ENCODE data around the gene LINC01488. TPM values are rescaled to one million over a fixed set of nuclear protein-coding genes. Genes with fewer than 3 reads are reported as not detected.

The LINC01488 gene
- total RNA-seq, 2 experiments from 2014 or later: not detected

DNA sequence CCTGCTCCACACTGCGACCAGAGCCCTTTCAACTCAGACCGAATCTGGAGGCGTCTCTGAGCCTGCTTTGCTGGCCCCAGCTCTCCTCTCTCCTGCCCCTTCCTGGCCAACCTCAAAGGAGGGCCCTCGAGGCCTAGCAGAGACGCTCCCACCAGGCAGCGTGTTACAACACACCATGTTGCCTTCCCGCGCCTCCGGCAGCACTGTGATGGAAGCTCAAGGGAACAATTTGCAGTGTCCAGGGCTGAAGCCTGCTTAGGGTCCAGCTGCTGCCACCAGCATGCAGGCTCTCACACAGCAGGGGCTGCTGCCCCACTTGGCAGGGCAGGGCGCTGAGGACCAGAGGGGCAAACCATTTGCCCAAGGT lies 18.4 kb downstream of the LINC01488 start:
- H3K4me3 Mint-ChIP-seq: no peak overlapping the region
- DNase-seq: no peak
- H3K4me1 Mint-ChIP-seq: peaks cover 5% of the 10 kb centered on the region
- ChIA-PET CTCF (interaction anchor here (1.0 kb wide), 1 partner anchor 104 kb away, joined by 3 read pairs; no protein-coding TSS in a partner anchor), POLR2A (no interaction called here)
- H3K9me3 Mint-ChIP-seq: no peaks in the 10 kb centered on the region
- no peaks in the 10 kb centered on the region for H3K27me3 Mint-ChIP-seq
- no peak overlapping the region for H3K27ac Mint-ChIP-seq
- H3K36me3 Mint-ChIP-seq (ENCODE audit: low read depth): no peaks in the 10 kb centered on the region

DNA sequence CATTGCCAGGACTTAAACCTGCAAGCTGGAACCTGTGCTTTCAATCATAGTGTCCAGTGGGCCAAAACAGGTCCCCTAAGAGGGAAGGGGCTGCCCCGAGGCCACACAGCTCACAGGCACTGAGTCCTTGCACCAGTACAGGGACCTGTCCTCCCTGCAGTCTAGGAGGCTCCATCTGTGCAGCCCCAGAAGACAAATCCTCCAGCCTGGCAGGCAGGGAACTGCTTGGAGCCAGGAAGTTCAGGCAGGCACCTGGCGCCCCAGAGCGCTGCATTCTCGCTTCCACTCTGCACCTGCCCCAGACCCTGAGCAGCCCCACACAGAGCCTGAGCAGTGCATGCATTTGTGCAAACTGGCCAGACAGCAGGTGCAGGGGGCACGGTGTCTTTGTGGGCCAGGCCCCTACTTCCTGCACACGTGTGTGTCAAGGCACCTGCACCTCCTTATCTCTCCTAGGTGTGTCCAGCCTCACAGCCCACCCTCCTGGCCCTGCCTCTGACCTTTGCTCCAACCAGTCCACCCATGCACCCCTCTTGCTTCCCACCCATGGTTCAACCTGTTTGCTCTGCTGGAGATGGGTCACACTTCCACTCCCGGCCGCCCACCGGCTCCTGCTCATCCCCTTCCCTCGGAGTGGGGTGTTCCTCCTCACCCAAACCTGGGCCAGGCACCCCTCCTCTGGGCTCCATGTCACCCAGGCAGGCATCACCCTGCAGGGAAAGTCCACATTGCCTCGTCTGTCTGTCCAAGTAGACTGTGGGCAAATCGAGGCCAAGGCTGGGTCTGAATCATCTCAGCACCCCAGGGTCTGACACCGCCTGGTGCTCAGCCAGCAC lies 19.0 kb downstream of the LINC01488 start:
- ChIA-PET CTCF (interaction anchor here (1.0 kb wide), 1 partner anchor 103 kb away, joined by 3 read pairs; no protein-coding TSS in a partner anchor), POLR2A (no interaction called here)
- H3K27ac Mint-ChIP-seq: no peak overlapping the region
- DNase-seq: no peak
- no peaks in the 10 kb centered on the region for H3K27me3 Mint-ChIP-seq
- H3K4me3 Mint-ChIP-seq: no peak overlapping the region
- H3K36me3 Mint-ChIP-seq (ENCODE audit: low read depth): no peaks in the 10 kb centered on the region
- peaks cover 5% of the 10 kb centered on the region for H3K4me1 Mint-ChIP-seq
- no peaks in the 10 kb centered on the region for H3K9me3 Mint-ChIP-seq

DNA sequence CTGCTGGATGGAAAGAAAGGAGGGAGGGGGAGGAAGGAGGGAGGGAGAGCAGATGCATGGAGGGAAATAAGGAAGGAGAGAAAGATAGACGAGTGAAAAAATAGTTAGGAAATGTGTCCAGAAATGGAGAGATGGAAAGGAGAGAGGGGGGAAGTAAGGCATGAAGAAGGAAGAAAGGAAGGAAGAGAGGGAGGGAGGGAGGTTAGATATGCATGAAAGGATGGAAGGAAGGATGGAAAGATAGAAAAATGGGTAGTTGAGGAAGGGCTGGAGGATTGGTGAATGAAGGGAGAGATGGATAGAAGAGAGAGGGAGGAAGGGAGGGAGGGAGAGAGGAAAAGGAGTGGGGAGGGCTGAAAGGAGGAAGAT lies 19.6 kb downstream of the LINC01488 start:
- ChIA-PET POLR2A (no interaction called here), CTCF (no interaction called here)
- Mint-ChIP-seq H3K4me1 (peaks cover 5% of the 10 kb centered on the region), H3K4me3 (no peak overlapping the region), H3K36me3 (ENCODE audit: low read depth) (no peaks in the 10 kb centered on the region), H3K9me3 (no peaks in the 10 kb centered on the region), H3K27ac (no peak overlapping the region), H3K27me3 (peaks cover 2% of the 10 kb centered on the region)
- DNase-seq: no peak

DNA sequence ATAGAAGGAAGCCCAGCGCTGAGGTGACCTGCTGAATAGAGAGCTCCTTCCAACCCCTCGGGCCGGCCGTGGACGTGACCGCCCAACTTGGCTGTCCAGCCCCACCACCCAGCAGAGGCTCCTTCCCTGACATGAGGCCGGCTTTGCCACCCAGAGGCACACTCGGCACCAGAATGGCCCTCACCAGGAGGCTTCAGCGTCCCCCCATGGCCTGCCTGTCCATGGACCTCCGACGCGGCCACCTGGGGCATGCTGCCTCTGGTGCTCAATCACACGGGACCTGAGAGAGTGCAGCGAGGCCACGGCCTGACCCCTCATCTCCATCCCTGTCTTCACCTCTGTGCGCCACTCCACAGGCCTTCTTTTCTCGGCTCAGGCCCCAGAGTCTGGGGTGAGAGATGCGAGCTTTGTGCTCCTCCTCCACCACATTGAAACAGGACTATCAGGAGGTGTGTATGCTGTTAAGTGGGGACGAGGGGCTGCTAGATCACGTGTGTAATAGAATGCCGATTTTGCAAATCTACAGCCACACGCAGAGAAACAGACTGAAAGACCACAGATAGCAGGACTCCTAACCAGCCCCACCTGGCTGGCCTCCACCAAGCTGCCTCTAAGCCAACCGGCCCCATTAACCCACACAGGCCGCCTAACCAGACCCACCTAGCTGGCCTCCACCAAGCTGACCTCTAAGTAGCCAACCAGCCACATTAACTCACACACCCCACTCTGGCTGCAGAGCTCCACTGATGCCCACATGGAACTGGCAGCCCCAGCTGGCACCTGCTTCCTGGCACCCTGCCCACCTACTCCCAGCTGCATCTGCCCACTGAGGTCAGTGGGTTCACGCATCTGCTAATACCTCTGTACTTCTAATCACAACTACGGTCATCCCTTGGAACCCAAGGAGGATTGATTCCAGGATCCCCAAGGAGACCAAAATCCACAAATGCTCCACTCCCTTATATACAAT lies 20.7 kb downstream of the LINC01488 start:
- H3K27me3 Mint-ChIP-seq: peaks cover 3% of the 10 kb centered on the region
- no peaks in the 10 kb centered on the region for H3K36me3 Mint-ChIP-seq (ENCODE audit: low read depth)
- no peak overlapping the region for H3K27ac Mint-ChIP-seq
- no peaks in the 10 kb centered on the region for H3K9me3 Mint-ChIP-seq
- H3K4me1 Mint-ChIP-seq: peaks cover 5% of the 10 kb centered on the region
- H3K4me3 Mint-ChIP-seq: no peak overlapping the region
- no peak for DNase-seq
- ChIA-PET CTCF (no interaction called here), POLR2A (no interaction called here)

DNA sequence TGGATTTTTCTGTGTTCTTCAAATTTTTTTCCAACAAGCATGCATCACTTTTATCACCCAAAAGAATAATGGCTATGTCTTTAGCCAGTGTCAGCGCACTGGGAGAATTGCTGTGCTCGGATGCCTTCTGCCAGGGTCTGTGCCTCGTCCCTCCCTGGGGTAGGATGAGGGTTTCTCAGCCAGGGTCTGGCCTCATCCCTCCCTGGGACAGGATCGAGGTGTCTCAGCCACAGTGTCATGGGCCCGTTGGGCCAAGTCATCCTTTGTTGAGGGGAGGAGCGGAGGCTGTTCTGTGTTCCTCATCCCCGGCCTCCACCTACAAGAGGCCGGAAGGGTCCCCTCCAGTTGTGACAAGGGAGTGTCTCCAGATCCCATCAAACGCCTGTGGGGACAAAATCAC lies 22.7 kb downstream of the LINC01488 start:
- Mint-ChIP-seq H3K9me3 (no peaks in the 10 kb centered on the region), H3K27me3 (peaks cover 11% of the 10 kb centered on the region), H3K4me1 (peaks cover 9% of the 10 kb centered on the region), H3K27ac (no peak overlapping the region), H3K4me3 (no peak overlapping the region), H3K36me3 (ENCODE audit: low read depth) (no peaks in the 10 kb centered on the region)
- DNase-seq: no peak
- CTCF ChIA-PET: no interaction called here
- POLR2A ChIA-PET: no interaction called here

DNA sequence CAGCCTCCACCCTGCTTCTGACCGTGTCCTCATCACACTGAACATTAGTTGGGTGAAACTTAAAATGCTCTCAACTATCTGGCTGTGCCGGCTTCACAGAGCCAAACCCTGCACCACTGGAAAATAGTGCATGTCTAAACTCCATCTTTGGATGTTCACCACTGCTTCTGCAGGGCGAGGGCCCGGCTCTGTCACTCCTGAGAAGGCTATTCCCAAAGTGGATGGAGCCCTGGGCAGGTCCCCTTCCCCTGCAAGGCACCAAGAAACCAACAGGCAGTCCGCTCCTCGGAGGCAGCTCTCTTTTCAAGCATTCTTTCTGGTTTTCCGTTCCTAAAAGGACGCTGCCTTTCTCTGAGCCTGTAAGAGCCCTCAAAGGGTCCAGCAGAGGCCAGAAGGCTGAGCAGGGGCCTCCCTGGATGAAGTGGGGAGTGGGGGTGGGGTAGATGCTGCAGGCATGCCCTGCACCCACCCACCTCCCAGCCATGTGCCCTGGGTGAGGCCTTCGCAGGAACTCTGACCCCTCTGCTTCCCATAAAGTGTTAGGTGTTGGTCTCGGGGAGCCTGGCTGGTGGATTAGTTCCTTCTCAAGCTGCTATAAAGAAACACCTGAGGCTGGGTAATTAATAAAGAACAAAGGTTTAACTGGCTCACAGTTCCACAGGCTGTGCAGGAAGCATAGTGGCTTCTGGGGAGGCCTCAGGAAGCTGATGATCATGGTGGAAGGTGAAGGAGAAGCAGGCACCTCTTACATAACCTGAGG lies 23.3 kb downstream of the LINC01488 start:
- Mint-ChIP-seq H3K36me3 (ENCODE audit: low read depth) (no peaks in the 10 kb centered on the region), H3K4me1 (peaks cover 11% of the 10 kb centered on the region), H3K4me3 (no peak overlapping the region), H3K27ac (no peak overlapping the region), H3K9me3 (no peaks in the 10 kb centered on the region), H3K27me3 (peaks cover 11% of the 10 kb centered on the region)
- ChIA-PET POLR2A (no interaction called here), CTCF (no interaction called here)
- no peak for DNase-seq

DNA sequence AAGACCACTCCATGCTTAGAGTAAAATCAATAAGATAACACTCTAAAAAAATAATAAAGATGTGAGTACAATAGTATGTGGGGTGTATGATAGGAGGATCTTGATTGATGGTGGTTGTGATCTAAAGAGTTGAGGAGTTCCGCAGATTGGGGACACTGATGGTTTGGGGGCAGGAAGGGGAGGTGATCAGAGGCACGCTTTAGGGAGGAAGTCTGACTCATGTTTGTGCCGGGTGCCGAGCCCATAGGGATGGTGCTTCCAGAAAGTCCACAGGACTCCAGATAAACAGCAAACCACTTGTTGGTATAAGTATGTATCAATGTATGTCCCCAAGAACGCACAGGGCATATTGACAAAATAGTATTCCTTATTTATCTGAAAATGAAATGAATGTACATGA lies 27.5 kb downstream of the LINC01488 start:
- H3K27ac Mint-ChIP-seq: no peak overlapping the region
- DNase-seq: no peak
- ChIA-PET POLR2A (no interaction called here), CTCF (no interaction called here)
- H3K27me3 Mint-ChIP-seq: peaks cover 11% of the 10 kb centered on the region
- H3K9me3 Mint-ChIP-seq: no peaks in the 10 kb centered on the region
- H3K4me1 Mint-ChIP-seq: peaks cover 6% of the 10 kb centered on the region
- H3K36me3 Mint-ChIP-seq (ENCODE audit: low read depth): no peaks in the 10 kb centered on the region
- H3K4me3 Mint-ChIP-seq: no peak overlapping the region

DNA sequence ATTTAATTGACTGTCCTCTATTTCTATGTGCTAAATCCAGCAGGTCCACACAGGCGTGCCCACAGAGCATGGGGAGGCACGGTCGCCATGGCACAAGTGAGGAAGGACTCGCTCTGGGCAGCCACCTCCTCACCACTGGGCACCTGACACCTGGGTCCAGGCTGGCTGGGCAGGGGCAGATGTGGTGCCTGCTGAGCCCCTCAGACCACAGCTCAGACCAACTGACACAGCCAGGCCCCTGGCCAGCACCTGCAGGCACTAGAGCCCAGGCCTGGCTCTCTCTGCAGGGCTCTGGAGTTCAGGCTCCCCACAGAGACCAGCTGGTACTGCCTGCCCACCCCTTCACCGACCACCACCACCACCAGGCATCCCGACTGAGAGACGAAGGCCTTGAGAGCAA lies 27.9 kb downstream of the LINC01488 start:
- ChIA-PET POLR2A (no interaction called here), CTCF (no interaction called here)
- H3K4me3 Mint-ChIP-seq: no peak overlapping the region
- peaks cover 11% of the 10 kb centered on the region for H3K27me3 Mint-ChIP-seq
- H3K9me3 Mint-ChIP-seq: no peaks in the 10 kb centered on the region
- no peak for DNase-seq
- no peak overlapping the region for H3K27ac Mint-ChIP-seq
- H3K36me3 Mint-ChIP-seq (ENCODE audit: low read depth): no peaks in the 10 kb centered on the region
- H3K4me1 Mint-ChIP-seq: peaks cover 6% of the 10 kb centered on the region

DNA sequence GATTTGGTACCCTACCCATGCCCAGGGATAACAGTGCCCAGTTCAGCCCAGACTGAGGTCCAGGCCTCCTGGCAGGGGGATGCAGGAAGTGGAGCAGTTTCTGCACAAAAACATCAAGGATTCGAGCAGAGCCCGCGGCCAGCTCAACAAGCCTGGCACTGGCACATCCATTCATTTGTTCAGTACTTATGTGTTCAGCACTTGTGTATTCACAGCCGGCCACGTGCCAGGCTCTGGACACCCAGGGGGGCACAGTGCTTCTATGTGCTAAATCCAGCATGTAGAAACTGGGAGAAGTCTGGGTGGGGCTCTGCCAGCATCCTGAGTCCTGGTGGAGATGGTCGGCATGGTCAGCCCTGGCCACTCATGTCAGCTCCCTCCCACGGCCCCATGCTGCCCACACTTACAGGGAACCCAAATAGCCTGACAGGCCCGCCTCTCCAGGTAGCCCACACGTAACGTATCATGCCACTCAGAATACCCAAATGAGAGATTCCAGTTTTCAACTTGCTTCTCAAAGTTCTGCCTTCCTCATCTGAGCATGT lies 28.5 kb downstream of the LINC01488 start:
- Mint-ChIP-seq H3K27ac (no peak overlapping the region), H3K9me3 (no peaks in the 10 kb centered on the region), H3K4me3 (no peak overlapping the region), H3K27me3 (peaks cover 11% of the 10 kb centered on the region), H3K4me1 (peaks cover 6% of the 10 kb centered on the region), H3K36me3 (ENCODE audit: low read depth) (no peaks in the 10 kb centered on the region)
- CTCF ChIA-PET: no interaction called here
- DNase-seq: no peak
- POLR2A ChIA-PET: no interaction called here

DNA sequence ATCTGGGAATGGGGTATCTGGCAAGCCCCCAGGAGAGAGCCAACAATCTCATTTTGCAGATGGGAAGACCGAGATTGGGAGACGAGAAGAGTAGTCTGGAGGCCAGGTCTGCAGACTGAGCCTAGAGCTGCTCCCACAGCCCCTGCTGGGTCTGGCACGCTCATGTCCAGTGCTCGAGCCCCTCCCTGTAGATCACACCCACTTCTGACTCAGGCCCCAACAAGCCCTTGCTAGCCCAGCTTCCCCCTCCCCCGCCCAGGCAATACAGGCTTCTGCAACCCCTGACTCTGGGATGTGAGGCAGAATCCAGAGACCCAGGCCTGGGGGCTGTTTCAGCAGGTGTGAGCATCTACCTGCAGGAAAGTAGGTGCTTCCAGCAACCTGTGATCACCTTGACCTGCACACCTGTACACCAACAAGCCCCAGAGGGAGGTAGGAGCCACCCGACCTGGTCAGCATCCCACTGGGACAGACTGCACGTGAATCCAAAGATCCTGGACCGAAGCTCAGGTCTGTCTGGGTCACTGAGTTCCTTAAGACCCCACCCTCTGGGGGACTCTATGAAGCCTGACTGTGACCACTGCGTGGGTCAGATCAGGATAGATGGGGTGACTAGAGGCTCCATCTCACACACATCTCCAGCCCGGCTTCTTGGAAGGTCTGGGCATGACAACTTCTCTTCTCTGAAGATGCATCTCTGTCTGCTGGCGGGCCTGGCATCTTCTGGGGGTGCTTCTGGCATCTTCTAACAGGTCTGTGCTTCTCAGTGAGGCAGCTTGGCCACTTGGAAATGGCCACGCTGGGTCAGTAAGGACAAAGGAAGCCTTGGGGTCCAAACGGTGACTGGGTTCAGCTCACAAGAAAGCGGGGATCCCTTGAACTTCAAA lies 29.3 kb downstream of the LINC01488 start:
- no peak for DNase-seq
- peaks cover 6% of the 10 kb centered on the region for H3K4me1 Mint-ChIP-seq
- peaks cover 11% of the 10 kb centered on the region for H3K27me3 Mint-ChIP-seq
- no peaks in the 10 kb centered on the region for H3K9me3 Mint-ChIP-seq
- H3K27ac Mint-ChIP-seq: peak overlapping the region; percentile 41
- H3K36me3 Mint-ChIP-seq (ENCODE audit: low read depth): no peaks in the 10 kb centered on the region
- ChIA-PET CTCF (no interaction called here), POLR2A (no interaction called here)
- no peak overlapping the region for H3K4me3 Mint-ChIP-seq

DNA sequence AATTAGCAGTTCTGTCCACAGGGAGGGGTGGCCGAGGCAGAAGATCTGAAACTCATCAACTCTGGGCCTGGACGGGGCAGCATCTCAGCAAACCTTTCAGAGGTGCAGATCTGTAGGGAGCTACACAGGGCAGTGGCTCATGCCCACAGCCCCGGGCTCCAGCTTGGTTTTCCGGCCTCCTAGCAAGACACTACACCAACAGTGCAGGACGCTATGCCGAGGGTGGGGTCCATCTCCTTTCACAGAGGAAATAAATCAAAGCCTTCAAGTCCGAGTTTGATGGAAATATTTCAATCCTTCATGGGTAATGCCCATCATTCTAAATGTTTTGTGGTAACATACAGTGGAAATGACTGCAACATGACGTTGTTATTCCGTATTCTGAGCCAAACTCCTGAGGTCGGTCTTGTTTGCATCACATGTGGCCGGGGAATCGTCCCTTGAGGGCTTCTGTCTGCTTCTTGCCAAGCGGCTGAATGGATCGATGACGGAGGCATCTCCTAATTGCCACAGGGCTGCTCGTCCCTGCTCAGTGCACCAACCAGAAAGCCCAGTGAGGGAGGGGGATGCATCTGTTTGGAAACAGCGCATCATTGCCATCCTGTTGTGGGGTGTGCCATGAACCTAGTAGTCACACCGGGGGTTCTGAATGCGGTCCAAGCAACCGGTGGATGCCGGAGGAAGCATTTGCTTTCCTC lies 30.0 kb downstream of the LINC01488 start:
- peaks cover 9% of the 10 kb centered on the region for H3K27me3 Mint-ChIP-seq
- ChIA-PET CTCF (no interaction called here), POLR2A (no interaction called here)
- no peak overlapping the region for H3K27ac Mint-ChIP-seq
- H3K9me3 Mint-ChIP-seq: no peaks in the 10 kb centered on the region
- peaks cover 6% of the 10 kb centered on the region for H3K4me1 Mint-ChIP-seq
- no peak for DNase-seq
- H3K4me3 Mint-ChIP-seq: no peak overlapping the region
- H3K36me3 Mint-ChIP-seq (ENCODE audit: low read depth): no peaks in the 10 kb centered on the region

DNA sequence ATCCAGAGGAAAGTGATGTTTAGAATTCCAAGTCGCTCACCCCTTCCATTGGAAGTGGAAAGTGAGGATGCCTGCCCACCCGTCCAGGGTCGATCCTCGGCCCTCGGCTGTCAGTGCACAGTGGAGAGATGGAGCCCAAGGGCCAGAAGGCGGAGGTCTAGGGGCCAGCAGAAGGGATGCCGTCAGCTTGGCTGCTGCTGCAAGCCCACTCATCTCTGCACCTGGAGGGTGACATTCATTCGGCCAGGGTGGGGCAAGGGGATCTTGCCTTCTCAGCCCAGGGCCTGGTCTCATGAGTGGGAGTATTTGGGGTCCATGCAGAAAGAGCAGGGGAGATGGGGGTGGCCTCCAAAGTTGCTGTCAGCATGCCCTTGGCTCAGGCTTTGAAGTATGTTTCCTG lies 30.7 kb downstream of the LINC01488 start:
- CTCF ChIA-PET: no interaction called here
- H3K27me3 Mint-ChIP-seq: peaks cover 9% of the 10 kb centered on the region
- POLR2A ChIA-PET: no interaction called here
- peaks cover under 1% of the 10 kb centered on the region for H3K9me3 Mint-ChIP-seq
- H3K4me3 Mint-ChIP-seq: no peak overlapping the region
- no peaks in the 10 kb centered on the region for H3K36me3 Mint-ChIP-seq (ENCODE audit: low read depth)
- peaks cover 6% of the 10 kb centered on the region for H3K4me1 Mint-ChIP-seq
- H3K27ac Mint-ChIP-seq: no peak overlapping the region
- DNase-seq: no peak

Data from activated CD4-positive, alpha-beta T cell treated with anti-CD3 and anti-CD28 coated beads, Interleukin-2, amount 10 ng/mL, durations not matched to agents 7 days and 5 days (primary cell).